HG03025 (cell line): ENCODE data around the gene ATXN10.

Experiments
- ATAC-seq: cut with Tn5 transposase; IDR thresholded peaks from one replicate; pipeline ENCODE4 v1.9.1; 2021; ENCODE audit warnings: mild to moderate bottlenecking, moderate library complexity; ENCODE audit not compliant: unreplicated experiment, low FRiP score

ATXN10 gene

DNA sequence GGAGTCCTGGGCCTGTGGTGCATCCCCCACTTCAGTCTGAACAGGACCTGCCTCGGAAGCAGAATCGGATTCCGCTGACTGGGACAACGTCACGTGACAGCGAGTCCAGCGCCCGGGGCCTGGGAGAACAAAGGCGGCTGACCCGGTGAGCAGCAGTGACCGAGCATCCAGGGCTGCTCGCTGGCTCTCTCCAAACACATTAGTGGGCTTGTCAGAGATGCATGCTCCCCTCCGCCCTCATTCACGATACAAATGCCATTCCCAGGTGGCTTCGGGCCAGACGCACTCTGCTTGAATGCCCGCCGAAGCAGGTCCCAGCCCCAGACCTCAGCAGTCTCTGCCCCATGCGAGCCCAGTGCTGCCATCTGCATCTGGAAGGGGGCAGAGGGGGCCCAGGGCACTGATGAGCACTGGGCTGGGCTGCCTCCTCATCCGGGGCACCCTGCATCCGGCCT, 214.3 kb downstream of the ATXN10 start:
- ATAC-seq = no peak

DNA sequence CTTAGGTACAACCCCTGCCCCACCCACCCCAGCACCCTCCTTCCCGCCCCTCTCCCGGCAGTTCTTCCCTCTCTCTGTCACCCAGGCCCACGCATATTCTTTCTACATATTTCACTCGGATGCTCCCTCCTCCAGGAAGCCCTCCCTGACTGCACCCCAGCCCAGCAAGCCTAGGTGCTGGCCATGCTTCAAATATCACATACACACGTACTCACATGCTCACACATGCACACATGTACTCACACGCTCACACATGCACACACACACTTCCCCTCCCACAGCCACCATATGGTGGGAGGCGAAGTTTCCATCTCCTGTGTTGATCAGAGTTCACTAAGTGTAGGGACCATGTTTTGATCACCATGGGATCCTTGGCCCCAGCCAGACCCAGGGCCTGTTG, 214.9 kb downstream of the ATXN10 start:
- ATAC-seq = no peak

DNA sequence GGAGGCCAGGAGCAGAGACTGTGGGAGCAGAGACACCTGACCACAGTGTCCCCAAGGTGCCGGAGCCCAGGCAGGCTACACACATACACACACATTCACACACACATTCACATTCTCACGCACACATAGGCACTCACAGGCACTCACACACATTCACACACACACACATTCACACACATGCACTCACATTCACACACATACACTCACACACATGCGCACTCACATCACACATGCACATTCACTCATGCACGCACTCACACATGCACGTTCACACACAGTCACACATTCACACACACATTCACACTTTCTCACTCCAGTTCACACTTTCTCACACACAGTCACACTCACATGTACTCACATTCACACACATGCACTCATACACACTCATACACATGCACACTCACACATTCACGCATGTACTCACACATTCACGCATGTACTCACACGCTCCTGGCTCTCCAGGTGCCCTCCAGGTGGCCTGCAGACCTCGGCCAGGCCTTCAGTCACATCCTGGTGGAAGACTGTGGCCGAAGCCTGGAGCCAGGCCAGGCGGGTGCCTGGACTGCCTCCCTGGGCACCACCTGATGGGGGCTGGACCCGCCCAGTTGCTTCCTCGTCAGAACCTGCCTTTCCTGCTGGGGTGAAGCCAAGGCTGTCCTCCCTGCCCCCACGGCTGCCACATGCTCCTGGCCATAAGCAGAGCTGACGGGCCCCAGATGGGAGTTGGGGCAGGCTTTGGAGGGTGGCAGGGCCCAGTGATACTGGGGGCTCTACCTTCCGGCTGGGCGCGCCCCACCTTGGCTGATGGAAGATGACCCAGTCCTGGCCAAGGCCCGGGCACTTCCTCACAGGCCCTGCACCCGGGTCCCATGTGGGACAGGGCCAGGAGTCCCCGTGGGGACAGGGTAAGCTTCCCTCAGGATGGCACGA, 215.8 kb downstream of the ATXN10 start:
- no peak for ATAC-seq

DNA sequence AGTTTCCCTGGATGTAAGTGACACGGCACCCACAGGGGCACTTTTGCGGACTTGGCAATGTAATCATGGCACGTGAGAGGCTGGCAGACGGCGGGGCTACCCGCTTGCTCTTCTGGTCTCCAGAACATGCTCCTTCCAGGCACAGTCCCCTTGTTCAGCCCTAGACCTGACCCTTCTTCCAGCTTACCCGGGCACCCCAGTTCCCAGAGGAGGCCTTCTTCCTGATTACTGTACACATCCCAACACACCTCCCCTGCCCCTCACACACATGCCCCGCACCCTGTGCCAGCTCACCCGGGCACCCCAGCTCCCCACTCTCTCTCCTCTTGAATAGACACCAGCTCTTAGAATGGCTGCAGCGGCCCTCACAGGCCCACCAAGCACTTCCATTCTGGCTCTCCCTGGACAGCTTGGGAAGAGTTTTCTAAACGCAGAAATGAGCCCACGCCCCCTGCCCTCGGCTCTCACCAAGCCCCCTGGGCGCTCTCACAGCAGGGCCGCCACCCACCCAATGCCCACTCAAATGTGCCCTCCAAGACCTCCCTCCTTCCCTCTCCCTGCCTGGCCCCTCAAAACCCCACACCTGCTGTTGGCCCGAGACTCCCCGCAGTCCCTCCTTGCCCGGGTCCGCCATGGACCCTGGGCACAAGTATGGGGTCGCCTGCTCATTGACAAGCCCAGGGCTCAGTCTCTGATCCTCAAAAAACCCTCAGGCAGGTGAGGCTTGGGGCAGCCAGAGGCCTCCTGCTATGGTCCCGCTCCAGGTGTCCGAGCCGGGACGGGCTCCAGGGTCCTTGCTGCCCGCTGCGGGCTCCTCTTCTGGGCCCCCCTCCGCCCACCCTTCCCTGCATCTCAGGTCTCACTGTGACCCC, 216.8 kb downstream of the ATXN10 start:
- ATAC-seq = no peak

DNA sequence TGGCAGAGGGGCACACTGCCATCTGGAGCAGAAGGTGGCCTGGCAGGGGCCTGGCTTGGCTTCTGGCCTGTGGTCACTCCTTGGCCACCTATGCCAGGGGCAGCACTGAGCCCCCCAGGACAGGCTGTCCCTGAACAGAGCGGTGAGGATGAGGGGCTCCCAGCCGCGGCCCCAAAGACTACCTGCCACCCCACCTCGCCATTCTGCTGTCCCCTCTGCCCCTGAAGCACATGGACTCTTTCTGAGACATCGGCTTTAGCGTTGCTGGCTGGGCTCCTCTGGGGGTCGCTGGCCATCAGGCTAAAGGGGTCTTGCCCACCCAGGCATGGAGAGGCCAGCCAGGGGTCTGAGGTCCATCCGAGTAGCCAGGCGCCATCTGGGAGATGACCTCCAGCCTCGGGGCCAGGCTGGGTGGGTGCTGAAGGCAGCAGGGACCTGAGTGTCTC, 217.5 kb downstream of the ATXN10 start:
- ATAC-seq = no peak

DNA sequence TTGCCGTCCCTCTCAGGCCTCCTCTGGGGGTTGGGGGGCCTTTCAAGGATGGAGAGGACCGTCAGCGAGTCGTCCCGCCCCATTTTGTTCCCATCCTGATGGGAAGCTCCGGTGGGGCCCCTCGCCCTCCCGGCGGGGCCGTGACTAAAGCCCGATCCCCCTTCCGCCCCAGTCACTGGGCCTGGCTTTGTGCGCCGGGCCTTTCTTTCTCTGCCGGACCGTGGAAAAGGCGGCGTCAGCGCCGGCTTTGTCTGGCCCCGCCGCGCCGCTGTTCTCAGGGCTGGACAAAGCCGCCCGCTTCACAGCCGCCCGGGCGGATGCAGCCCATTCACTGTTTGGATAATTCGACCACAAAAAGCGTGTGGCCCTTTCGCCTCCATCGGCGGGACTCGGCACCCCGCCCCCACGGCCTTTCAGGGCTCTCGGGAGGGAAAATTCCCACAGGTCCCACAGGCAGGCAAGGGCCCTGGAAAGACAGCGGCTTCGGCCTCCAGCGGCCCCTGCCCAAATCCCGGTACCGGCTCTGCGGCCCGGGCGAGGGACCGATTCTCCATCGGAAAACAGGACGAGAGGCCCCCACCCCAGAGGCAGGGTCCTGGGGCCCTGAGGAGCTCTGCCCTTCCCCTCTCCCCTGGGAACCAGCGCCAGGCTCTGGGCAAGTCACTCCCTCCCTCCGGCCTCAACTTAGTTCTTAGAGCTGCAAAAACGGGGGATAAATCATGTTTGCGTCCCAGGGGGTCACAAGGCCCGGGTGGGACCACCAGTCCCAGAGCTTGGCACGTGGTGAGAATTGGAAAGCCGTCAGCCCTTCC, 218.1 kb downstream of the ATXN10 start:
- no peak for ATAC-seq

DNA sequence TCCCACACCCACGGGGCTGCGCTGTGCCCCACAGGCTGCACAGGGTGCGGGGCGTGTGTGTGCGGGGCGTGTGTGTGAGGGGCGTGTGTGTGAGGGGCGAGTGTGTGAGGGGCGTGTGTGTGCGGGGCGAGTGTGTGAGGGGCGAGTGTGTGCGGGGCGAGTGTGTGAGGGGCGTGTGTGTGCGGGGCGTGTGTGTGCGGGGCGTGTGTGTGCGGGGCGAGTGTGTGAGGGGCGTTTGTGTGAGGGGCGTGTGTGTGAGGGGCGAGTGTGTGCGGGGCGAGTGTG, 218.7 kb downstream of the ATXN10 start:
- no peak for ATAC-seq

DNA sequence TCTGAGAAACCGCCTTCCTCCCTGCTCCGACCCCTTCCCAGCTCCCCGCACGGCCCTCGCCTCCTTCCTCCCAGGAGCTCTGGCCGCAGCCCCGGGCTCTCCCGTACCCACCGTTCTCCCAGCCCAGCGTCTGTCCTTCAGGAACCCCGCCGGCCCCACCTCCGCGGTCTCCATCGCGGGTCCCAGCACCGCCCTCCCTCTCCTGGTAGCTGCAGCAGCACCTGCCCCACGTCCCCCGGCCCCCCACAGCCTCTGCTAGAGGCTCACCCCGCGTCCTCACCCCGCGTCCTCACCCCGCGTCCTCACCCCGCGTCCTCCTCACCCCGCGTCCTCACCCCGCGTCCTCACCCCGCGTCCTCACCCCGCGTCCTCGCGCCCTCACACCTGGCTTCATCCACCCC, 219.4 kb downstream of the ATXN10 start:
- ATAC-seq = no peak

DNA sequence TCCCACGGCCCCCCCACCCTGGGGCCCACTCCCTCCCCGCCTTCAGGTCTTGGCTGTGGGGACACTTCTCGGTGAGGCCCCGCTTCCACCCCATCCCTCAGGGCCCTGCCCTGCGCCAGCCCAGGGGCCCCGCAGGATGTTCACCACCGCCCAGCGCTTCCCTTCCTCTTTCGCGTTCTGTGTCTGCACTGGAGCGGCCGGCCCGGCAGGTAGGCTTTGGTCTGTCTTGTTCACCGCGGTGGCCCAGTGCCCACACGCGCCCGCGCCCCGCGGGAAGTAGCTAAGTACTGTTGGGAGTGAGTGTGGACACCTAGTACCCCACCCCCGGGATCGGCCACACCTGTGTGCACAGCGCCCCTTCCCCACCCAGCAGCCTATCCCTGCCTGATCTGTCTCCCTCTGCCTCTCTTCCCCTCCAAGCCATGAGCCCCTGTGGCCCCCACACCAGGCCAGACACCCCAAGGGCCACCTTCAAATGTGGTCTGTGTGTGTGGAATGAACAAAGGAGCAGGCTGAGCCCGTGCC, 219.9 kb downstream of the ATXN10 start:
- no peak for ATAC-seq

DNA sequence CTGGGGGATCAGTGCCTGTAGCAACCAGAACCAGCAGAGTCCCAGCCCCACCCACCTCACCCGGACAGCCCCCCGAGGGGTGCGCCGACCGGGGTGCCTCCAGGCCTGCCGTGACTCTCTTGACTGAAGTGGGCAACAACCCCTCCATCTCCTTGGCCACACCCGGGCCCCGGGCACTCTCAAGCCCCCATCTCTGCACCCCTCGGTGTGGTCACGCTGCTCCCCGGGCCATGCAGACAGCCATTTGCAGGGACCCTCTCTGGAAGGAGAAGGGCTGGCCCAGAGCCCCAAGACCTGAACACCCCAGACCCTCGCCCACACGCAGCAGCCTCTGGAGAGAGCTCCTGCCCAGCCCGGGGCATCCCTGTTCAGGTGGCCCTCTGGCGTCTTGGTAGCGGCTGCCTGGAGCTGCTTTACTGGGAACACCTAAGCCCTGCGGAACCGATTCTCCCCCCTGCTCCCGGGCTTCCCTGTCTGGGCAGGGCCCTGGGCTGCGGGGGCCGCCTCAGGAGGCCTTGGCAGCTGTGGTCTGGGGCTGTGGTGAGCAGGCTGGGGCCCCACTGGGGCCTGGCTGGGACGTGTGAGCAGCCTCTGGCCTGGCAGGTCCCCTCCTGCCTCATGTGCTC, 220.5 kb downstream of the ATXN10 start:
- no peak for ATAC-seq

DNA sequence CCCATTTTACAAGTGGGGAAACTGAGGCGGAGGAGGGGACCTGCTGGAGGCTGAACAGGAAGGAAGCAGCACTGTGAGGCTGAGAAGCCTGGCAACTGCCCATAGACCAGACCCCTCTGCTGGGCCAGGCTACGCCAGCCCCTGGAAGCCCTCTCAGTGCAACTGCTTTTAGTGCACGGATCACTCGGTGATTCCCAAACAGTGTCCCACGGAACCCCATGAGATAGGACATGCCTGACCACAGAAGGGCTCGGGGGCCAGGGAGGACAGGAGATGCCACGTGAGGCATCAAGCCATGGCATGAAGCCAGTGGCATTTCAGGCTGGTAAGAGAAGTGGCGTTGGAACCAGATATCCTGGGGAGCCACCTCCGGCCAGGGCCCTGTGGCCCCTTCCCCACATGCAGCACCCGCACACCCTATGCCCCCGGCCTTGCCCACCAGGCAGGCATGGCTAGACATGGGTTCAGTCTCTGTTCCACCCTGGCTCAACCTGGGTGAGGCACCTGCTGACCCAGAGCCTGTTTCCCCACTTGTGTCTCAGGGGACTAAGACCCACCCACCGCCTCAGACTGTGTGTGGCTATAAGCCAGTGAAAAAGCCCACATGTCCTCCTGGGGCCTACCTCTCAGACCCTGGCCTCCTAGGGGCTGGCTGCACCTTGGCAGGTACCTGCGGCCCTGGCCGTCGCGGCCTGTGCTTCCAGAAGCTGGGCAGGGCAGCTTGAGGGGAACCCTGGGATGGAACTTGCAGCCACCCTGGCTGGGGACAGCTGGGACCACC, 221.2 kb downstream of the ATXN10 start:
- ATAC-seq = no peak

DNA sequence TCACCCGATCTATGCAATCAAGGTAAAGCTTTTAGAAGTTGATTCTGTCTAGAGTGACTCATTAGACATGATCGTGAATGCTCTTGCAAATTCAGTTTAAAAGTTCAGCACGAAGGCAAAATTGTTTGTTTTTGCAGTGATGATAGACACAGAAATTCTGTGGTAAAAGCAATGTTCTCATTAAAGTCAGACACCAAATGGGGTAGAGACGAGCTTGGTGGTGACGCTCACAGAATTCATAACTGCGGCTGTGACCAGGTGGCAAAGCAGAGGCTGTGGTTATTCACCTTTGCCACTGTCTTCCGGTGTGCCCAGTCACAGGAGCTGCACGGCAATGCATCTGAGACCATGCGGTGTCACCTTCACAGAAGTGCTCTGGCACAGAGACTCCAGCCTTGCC, 221.9 kb downstream of the ATXN10 start:
- ATAC-seq = no peak
